ENCODE data around the gene ST6GALNAC3.

The ST6GALNAC3 gene

GRCh38 chr1:76546354-76546933 lies 471.9 kb downstream of the ST6GALNAC3 start:
- no peak for DNase-seq

GRCh38 chr1:76547916-76548315 lies 473.4 kb downstream of the ST6GALNAC3 start:
- DNase-seq, result no peak

GRCh38 chr1:76548513-76549100 lies 474.1 kb downstream of the ST6GALNAC3 start:
- no peak for DNase-seq

- DNase-seq, result no peak
Measured at GRCh38 chr1:76554283-76554682, 479.7 kb downstream of the ST6GALNAC3 start.

- no peak for DNase-seq
Measured at GRCh38 chr1:76562292-76562691, 487.7 kb downstream of the ST6GALNAC3 start.

- no peak for DNase-seq
Measured at GRCh38 chr1:76568573-76569238, 494.2 kb downstream of the ST6GALNAC3 start.

GRCh38 chr1:76571248-76571647 lies 496.7 kb downstream of the ST6GALNAC3 start:
- DNase-seq, result no peak

GRCh38 chr1:76572229-76572628 lies 497.7 kb downstream of the ST6GALNAC3 start:
- no peak for DNase-seq

- DNase-seq, result no peak
Measured at GRCh38 chr1:76576876-76577524, 502.5 kb downstream of the ST6GALNAC3 start.

GRCh38 chr1:76577525-76578185 lies 503.1 kb downstream of the ST6GALNAC3 start:
- DNase-seq, result no peak

GRCh38 chr1:76580206-76580605 lies 505.7 kb downstream of the ST6GALNAC3 start:
- no peak for DNase-seq

GRCh38 chr1:76581712-76582111 lies 507.2 kb downstream of the ST6GALNAC3 start:
- no peak for DNase-seq

GRCh38 chr1:76583235-76583868 lies 508.8 kb downstream of the ST6GALNAC3 start:
- no peak for DNase-seq

- DNase-seq, result no peak
Measured at GRCh38 chr1:76583875-76584477, 509.4 kb downstream of the ST6GALNAC3 start.

- DNase-seq, result no peak
Measured at GRCh38 chr1:76585980-76586674, 511.6 kb downstream of the ST6GALNAC3 start.

- DNase-seq, result no peak
Measured at GRCh38 chr1:76587212-76587611, 512.7 kb downstream of the ST6GALNAC3 start.

GRCh38 chr1:76591461-76591860 lies 516.9 kb downstream of the ST6GALNAC3 start:
- no peak for DNase-seq

GRCh38 chr1:76591963-76592362 lies 517.4 kb downstream of the ST6GALNAC3 start:
- no peak for DNase-seq

- DNase-seq, result no peak
Measured at GRCh38 chr1:76593141-76593540, 518.6 kb downstream of the ST6GALNAC3 start.

- DNase-seq, result no peak
Measured at GRCh38 chr1:76593618-76594017, 519.1 kb downstream of the ST6GALNAC3 start.

- DNase-seq, result no peak
Measured at GRCh38 chr1:76595024-76595423, 520.5 kb downstream of the ST6GALNAC3 start.

- no peak for DNase-seq
Measured at GRCh38 chr1:76601465-76601864, 526.9 kb downstream of the ST6GALNAC3 start.
